ENCODE results near the gene KLC4.

- TF ChIP-seq EZH2phosphoT487 (IDR thresholded peaks at IDR 0.05; ENCODE audit: insufficient read depth, low read depth): no peak
- TF ChIP-seq EZH2 (IDR thresholded peaks at IDR 0.05; ENCODE audit: insufficient read depth, poor library complexity, severe bottlenecking): no peak
Measured at GRCh38 chr6:43120944-43121913, 61.8 kb downstream of the KLC4 start.
